Upper lobe of right lung (tissue), 1 donor: Measurements from ENCODE around the gene PRAMEF14. TPM values are rescaled to one million over a fixed set of nuclear protein-coding genes. Genes with fewer than 3 reads are reported as not detected.
A peak's percentile ranks its signal among the peaks of the same experiment; 100 is the strongest.
"Not testable (repeated sequence)": the region's sequence is repeated elsewhere in the genome, so short reads cannot be mapped to it uniquely, and the experiment has no call there.

Experiments
- ATAC-seq: fragments of 200-7000 bp; cut with Tn5 transposase; one replicate; pipeline ENCODE4 v1.9.1; 2020; ENCODE audit warnings: mild to moderate bottlenecking, moderate library complexity
- DNase-seq: peaks from one replicate; pipeline ENCODE4 v3.0.0-alpha.2; 2020
- H3K27ac ChIP-seq: fragments of 200-600 bp; one replicate; pipeline ENCODE4 v1.8.0; 2022
- H3K27me3 ChIP-seq: fragments of 200-600 bp; one replicate; pipeline ENCODE4 v1.8.0; 2022; ENCODE audit warnings: mild to moderate bottlenecking
- H3K36me3 ChIP-seq: fragments of 200-600 bp; one replicate; pipeline ENCODE4 v1.8.0; 2022
- H3K4me1 ChIP-seq: fragments of 200-600 bp; one replicate; pipeline ENCODE4 v1.8.0; 2022
- H3K4me3 ChIP-seq: fragments of 200-600 bp; one replicate; pipeline ENCODE4 v1.8.0; 2022; ENCODE audit warnings: mild to moderate bottlenecking
- H3K9me3 ChIP-seq: fragments of 200-600 bp; one replicate; pipeline ENCODE4 v1.8.0; 2022
- CTCF ChIP-seq: fragments of 200-600 bp; IDR thresholded peaks from one replicate; pipeline ENCODE4 v1.8.0; 2022; ENCODE audit warnings: antibody characterized with exemption
- intact Hi-C: fragments of 100-400 bp; cut with DNase I; formaldehyde crosslinking; loops from one replicate; pipeline ENCODE4 v1.11.0; 2022
- long read RNA-seq: library from polyadenylated mRNA; unstranded; transcript quantifications from one replicate; pipeline ENCODE4 v2.0.0, GENCODE V29; 2021
- total RNA-seq: library from RNA; stranded (reverse); fragmentation: NEBNext Ultra II Directional; extraction: Animal tissue kit (Norgen Biotek cat#: 25700); gene quantifications from one replicate; pipeline ENCODE4 v1.2.1, GENCODE V29; 2021
- donor health status: DM: no; HTN: yes; CAD: no; lungs with severe emphysema.

Gene PRAMEF14
- total RNA-seq: not detected
- long read RNA-seq: 0 reads

DNA sequence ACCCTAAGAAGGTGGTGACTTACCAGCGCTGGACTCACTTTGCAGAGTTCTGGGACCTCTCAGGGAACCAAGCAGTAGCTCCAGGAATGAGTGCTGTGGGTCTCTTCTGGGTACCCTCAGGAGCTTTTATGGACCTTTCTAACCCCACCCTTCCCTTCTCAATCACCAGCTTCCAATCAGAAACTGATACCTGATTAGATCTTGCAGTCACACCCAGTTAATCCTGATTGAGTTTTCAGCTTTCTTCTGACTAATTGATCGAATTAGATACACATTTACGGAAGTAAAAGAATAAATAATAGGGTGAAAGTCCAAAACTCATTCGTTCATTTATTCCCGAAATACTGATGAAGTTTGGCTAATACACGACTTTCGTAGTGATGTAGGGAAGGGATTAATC lies at the start of gene PRAMEF14:
TSS of gene PRAMEF14 (minus strand) at position 101 of the 400 bp plus-strand sequence. CDS start 1,820 bp downstream, outside the sequence.
- not testable (repeated sequence) for H3K36me3 ChIP-seq, H3K4me3 ChIP-seq, ATAC-seq

DNA sequence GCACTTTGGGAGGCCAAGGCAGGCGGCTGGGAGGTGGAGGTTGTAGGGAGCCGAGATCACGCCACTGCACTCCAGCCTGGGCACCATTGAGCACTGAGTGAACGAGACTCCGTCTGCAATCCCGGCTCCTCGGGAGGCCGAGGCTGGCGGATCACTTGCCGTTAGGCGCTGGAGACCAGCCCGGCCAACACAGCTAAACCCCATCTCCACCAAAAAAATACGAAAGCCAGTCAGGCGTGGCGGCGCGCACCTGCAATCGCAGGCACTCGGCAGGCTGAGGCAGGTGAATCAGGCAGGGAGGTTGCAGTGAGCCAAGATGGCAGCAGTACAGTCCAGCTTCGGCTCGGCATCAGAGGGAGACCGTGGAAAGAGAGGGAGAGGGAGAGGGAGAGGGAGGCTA lies 48.4 kb upstream of the PRAMEF14 start:
- ATAC-seq, H3K4me3 ChIP-seq, H3K4me1 ChIP-seq, H3K27me3 ChIP-seq, H3K9me3 ChIP-seq, H3K27ac ChIP-seq, DNase-seq, intact Hi-C loops, H3K36me3 ChIP-seq: not testable (repeated sequence)

More for the DNA sequence above, at the start of gene PRAMEF14:
- H3K9me3 ChIP-seq, DNase-seq, intact Hi-C loops, H3K27ac ChIP-seq, H3K27me3 ChIP-seq, H3K4me1 ChIP-seq: not testable (repeated sequence)

GRCh38 chr1:13394761-13395160 lies 47.8 kb upstream of the PRAMEF14 start:
- H3K4me3 ChIP-seq, ATAC-seq, H3K4me1 ChIP-seq, intact Hi-C loops, H3K27ac ChIP-seq, H3K36me3 ChIP-seq, DNase-seq, H3K27me3 ChIP-seq, H3K9me3 ChIP-seq: not testable (repeated sequence)

- H3K4me3 ChIP-seq, H3K4me1 ChIP-seq, intact Hi-C loops, DNase-seq, ATAC-seq, H3K9me3 ChIP-seq, H3K27ac ChIP-seq, H3K36me3 ChIP-seq, H3K27me3 ChIP-seq: not testable (repeated sequence)
Measured at GRCh38 chr1:13393004-13393403, 46.1 kb upstream of the PRAMEF14 start.

GRCh38 chr1:13389332-13389731 lies 42.4 kb upstream of the PRAMEF14 start, which contains the start of gene PRAMEF17:
PRAMEF17 (plus strand) TSS chr1:13389632; CDS start chr1:13389658, 26 bp downstream.
- H3K36me3 ChIP-seq, DNase-seq, ATAC-seq, H3K27ac ChIP-seq, H3K9me3 ChIP-seq, intact Hi-C loops, H3K4me3 ChIP-seq, H3K27me3 ChIP-seq, H3K4me1 ChIP-seq: not testable (repeated sequence)

DNA sequence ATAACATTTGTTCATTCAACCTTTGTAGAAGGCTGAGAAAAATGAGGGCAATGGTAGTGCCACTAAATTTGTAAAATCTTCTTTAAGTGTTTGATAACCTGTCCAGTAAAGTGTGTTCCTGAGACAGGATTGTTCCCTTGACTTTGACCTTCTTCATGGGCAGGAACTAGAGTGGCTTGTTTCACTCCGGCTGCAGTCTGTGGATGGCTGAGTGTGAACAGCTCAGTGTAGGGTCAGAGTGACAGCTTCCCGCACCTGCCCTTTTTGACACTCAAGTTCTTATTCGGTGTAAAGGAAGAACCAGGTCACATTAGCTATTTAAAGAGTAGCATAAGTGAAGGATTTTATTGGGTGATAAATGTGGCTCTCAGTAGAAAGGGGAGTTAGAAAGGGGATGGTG lies 33.4 kb upstream of the PRAMEF14 start:
- H3K9me3 ChIP-seq, DNase-seq, H3K4me1 ChIP-seq, H3K4me3 ChIP-seq, H3K27ac ChIP-seq, H3K27me3 ChIP-seq, intact Hi-C loops, H3K36me3 ChIP-seq, ATAC-seq: not testable (repeated sequence)

GRCh38 chr1:13378983-13379382 lies 32.0 kb upstream of the PRAMEF14 start:
- H3K4me1 ChIP-seq, H3K27me3 ChIP-seq, H3K9me3 ChIP-seq, DNase-seq, ATAC-seq, intact Hi-C loops, H3K27ac ChIP-seq, H3K36me3 ChIP-seq, H3K4me3 ChIP-seq: not testable (repeated sequence)

DNA sequence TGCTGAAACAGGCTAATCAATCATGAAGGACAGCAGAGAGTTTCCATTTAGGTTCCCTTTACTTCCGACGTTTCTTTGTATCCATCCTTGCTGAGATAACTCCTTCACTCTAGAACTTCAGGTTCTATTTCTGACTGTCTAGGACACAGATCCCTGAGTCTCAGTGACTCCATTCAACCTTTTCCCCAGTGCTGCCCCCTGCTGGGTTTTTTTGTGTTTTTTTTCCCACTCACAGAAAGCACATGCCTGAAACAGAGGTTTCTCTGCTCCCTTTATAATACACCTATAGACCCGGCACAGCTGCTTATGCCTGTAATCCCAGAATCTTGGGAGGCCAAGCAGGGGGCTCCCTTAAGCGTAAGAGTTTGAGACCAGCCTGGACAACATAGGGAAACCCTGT lies 21.6 kb upstream of the PRAMEF14 start:
- H3K36me3 ChIP-seq, H3K4me3 ChIP-seq, H3K9me3 ChIP-seq, H3K4me1 ChIP-seq, H3K27me3 ChIP-seq, ATAC-seq, DNase-seq, H3K27ac ChIP-seq, intact Hi-C loops: not testable (repeated sequence)
- peak; percentile 13 for TF ChIP-seq CTCF

- ATAC-seq: not testable (repeated sequence)
Measured at GRCh38 chr1:13366536-13366935, 19.6 kb upstream of the PRAMEF14 start.

DNA sequence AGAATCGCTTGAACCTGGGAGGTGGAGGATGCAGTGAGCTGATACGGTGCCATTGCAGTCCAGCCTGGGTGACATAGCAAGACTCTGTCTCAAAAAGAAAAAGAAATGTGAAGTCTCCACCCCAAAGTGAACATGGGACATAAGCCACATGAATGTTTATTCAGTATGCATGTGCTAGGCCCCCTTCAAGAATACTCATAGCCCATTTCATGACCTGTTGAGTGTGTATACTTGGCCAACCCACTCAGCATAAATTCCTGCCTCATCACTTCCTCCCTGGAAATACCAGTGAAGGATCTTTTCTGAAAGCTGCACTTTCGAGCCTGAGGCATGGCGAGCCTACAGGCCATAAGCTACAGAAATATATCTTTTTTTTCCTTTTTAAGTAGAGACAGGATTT lies 18.0 kb upstream of the PRAMEF14 start:
- H3K36me3 ChIP-seq, H3K27me3 ChIP-seq, H3K4me3 ChIP-seq, H3K4me1 ChIP-seq, H3K9me3 ChIP-seq, H3K27ac ChIP-seq, intact Hi-C loops, DNase-seq: not testable (repeated sequence)
- ATAC-seq: peak; percentile 63

More at GRCh38 chr1:13366536-13366935, 19.6 kb upstream of the PRAMEF14 start:
- intact Hi-C loops, H3K4me3 ChIP-seq, H3K9me3 ChIP-seq, DNase-seq, H3K27me3 ChIP-seq, H3K27ac ChIP-seq, H3K36me3 ChIP-seq, H3K4me1 ChIP-seq: not testable (repeated sequence)

GRCh38 chr1:13362364-13362763 lies 15.4 kb upstream of the PRAMEF14 start:
- H3K9me3 ChIP-seq, DNase-seq, H3K27ac ChIP-seq, H3K36me3 ChIP-seq, ATAC-seq, H3K27me3 ChIP-seq, H3K4me1 ChIP-seq, intact Hi-C loops, H3K4me3 ChIP-seq: not testable (repeated sequence)
